Fibroblast of skin of left quadriceps (primary cell): ENCODE data around the gene ELF2.
A peak's percentile ranks its signal among the peaks of the same experiment; 100 is the strongest.
"Not testable (repeated sequence)": the region's sequence is repeated elsewhere in the genome, so short reads cannot be mapped to it uniquely, and the experiment has no call there.

Experiments used
- DNase-seq, 2 experiments: peaks; one replicate each; pipeline ENCODE4 v3.0.0-alpha.2; 2013; ENCODE audit warnings: low read depth in 2 of 2

Gene ELF2

DNA sequence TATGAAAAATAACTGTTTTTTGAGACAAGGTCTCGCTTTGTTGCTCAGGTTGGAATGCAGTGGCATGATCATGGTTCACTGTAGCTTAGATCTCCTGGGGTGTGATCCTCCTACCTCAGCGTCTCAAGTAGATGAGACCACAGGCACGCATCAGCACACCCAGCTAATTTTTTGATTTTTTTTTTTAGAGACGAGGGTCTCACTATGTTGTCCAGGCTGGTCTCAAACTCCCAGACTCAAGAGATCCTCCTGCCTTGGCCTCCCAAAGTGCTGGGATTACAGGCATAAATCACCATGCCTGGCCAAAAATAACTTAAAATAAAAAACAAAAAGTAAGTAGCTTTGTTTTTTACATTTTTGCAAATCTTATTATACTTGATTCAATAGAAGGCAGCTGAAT is 98.1 kb downstream of the ELF2 start:
- no peak for DNase-seq

DNA sequence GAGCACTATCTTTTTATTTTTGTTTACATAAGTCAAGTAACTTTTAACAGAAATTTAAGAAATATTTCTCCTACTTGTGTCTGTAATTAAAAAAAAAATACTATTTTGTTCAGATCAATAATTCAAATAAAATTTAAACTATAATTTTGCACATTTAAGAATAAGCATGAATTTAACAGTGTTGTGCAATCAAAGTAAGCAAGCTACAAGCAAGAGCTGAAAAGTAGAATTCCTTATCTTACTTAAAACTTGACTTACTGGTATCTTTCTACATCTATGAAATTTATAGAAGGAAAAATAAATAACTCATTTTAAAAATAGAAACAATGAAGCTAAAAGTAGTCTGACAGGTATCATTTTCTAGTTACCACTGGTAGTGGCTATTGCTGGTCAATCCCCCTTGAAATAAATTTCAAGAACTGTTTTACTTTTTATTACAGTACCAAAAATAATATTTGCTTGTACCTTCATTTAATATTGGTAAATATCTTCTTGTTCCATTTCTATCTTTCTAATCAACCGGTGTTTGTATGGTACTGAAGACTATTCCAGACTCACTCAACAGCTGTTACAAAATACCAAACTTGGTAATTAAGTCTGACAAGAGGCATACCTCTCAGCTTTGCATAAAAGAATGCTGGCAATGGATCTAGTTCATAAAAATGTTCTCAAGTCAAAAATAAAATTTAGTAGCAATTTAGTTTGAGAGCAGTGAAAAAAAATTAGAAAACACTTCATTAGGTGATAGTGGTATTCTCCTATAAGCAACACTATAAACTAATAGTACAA is 99.3 kb downstream of the ELF2 start:
- DNase-seq: no peak

DNA sequence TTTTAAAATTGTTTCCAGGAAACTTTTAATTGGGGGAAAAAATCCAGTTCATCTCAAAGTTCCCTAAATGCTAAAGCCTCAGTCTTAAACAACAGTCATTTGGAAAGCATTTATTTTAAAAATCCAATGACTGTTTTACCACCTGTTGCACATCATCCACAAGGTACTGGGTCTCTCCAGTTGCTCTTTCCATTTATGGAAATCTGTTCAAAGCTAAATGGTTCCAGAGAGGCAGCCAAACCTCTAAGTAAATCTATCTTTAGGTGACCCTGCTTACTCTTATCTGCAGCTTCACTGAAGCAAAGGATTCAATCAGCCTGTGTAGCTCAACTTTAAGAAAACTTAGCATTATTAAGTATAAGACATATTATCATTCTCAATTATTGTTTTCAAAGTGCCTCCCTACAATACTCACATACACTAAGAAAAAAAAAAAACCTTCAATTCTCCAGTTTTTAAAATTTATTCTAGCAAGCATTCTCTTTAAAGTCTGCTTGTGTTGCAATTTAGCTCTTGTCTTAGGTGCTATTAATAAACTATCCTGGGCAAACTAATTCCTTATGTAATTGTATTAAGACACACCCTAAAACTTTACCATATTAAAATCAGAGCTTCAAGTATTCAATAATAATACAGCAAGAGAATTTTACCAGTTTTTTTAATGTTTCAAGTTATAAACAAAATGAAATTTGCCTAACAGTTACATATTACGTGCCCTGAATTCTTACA is 100.8 kb downstream of the ELF2 start:
- no peak for DNase-seq

DNA sequence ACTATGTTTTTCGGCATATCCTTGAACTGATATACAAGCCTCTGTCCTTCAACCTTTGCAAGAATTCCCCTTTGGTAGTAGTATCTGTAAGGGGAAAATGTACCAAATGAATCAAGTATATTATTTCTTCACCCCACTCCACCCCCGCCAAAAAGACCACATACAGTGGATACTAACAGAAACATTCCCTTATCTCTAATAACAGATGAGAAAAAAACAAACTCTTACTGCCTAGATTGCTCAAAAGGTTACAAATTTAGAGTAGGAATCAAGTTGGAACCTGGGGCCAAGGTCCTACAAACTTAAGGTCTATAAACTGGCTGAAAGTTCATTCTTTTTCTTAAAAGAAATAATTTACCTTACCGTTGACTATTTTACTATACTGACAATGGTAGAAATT is 116.4 kb downstream of the ELF2 start:
- no peak for DNase-seq

DNA sequence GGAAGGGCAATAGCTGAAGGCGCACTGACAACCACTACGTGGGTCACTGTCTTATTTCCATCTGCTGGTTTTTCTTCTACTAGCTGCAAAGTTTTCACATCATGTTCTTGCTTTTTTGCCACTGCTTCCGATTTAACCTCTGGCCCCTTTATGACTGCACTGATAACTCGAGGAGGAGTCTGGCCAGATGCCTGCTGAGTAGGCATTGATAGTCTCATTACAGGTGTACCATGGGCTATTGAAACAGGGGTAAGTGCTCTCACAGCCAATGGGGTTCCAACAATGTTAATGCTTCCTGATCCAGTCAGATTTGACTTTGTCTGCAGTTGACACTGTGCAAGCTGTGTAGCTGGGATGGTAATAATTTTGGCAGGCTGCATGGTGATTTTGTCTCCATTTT is 118.0 kb downstream of the ELF2 start:
- DNase-seq: not testable (repeated sequence)

DNA sequence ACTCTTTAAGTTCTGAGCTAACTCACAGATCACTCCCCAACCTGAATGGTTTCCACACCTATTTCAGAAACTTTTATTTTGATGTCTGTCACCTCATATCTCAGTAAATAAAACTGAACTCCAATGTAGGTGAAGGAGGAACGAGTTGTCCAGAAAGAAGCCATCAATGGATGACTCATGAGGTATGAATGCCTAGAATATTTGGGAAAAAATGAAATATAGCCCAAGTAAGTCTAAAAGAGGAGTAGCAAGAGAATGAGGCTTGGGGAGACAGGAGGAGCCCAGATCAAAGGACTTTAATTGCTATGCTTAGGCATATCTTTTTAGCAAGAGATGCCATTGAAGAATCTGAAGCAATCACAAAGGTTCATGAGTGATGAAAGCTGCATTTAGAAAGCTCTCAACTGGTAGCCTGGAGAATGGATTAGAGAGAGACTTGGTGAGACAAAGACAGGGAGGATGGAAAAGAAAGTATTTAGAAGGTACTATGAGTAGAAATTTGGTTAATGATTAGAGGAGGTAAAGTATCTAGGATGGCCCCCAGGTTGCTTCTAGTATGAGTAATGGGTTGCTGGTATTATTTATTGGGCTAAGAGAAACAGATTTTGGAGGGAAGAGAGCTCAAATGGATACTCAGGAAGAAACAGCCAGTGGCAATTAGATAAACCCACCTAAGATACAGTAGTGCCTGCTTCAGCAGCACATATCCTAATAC is 122.1 kb downstream of the ELF2 start:
- DNase-seq: no peak

DNA sequence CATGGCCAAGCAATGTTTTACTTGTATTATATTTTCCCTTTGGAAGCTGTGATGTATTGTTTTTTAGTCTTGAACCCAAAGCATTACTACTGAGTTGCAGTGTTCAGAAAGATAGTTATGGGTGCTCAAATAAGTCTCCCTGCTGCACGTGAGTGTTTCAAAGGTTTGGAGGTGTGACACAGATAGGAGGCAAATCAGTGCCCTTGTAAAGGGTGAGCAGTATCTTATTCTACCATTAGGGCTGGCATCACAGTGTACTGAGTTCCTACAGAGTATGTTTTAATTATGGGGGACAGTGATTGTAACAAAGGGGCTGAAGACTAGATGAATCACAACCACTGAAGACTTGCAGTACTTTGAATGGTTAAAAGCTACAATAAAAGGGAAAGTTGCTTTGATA is 123.1 kb downstream of the ELF2 start:
- no peak for DNase-seq

DNA sequence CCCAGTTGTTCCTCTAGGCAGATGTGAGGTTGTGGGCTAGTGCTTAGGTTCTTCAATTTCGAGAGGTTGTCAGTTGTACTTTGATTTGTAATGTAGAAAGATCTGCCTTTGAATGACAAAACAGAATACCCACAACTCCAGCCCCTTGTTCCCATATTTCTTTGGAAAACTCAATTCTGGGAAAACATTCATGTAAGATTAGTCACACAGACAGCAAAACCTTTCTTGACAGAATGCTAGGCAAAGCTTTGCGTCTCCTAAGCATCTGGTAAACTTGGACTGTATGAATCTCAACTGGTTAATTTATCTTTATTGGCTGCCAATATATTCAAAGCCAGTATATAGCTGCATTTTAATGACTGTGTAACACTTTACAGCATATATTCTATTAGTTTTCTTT is 126.6 kb downstream of the ELF2 start:
- peak; percentile 27 to 38 for DNase-seq

DNA sequence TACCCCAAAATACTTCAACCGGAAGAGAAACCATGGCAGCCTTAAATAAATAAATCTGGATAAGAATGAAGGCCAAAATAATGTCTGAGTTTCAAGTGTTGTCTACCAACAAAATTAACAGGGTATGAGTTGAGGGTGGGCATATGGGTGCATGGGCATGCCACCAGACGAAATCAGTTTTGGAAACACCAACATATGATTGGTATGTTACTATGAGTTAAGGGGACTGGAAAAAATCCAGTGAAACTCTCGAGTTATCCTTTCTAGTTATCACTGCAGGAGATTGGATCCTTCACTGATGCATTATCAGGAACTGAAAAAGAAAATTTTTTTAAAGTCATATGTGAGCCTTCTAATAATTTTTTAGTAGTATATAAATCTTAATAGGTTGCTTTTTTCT is 129.0 kb downstream of the ELF2 start:
- no peak for DNase-seq

DNA sequence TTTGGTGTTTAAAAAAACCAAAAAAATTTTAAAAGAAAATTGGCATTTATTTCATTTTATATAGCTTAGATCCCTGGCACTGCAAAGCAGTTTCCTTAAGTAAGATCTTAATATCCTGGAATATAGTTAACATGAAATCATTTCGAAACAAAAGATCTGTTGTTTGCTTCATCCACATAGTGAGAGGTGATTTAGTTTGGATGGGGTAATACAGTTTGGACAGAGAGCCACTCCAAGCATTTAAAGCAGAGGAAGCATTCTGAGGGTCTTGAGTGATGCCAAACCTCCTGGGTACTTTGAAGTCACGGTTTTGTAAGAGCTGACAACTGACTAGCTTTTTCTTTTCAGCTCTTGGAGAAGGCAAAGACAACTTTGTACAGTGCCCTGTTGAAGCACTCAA is 132.7 kb downstream of the ELF2 start:
- DNase-seq: no peak

DNA sequence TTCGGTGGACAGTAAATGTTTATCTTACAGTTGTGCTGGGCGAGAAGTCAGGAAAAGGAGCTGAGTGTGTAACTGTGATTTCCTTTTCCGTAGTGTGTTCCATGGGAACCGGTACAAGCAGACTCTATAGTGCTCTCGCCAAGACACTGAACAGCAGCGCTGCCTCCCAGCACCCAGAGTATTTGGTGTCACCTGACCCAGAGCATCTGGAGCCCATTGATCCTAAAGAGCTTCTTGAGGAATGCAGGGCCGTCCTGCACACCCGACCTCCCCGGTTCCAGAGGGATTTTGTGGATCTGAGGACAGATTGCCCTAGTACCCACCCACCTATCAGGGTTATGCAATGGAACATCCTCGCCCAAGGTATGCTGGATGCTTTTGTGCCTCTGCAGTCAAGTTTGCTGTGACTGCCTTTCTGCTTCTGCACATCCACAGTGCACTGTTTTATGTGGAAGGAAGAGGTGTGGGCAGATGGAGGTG is 134.0 kb downstream of the ELF2 start:
- DNase-seq: no peak

DNA sequence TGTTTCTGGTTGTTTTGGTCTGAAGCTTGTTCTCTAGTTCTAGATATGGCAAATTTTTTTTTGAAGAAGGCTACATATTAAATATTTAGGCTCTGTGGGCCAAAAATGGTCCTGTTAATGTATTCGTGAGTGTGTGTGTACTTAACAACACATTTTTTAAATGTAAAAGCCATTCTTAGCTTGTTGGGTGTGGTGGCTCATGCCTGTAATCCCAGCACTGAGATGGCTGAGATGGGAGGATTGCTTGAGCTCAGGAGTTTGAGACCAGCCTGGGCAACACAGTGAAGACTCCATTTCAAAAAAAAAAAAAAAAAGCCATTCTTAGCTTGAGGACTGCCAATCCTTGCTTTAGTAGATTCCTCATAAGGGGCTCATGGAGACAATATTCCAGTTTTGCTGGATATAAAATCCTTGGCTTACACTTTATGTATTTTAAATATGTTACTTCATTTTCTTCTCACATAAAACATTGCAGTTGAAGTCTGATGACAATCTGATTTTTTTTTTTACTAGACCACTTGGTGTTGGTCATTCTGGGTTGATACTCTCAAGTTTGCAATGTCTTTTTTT is 138.1 kb downstream of the ELF2 start:
- no peak for DNase-seq

DNA sequence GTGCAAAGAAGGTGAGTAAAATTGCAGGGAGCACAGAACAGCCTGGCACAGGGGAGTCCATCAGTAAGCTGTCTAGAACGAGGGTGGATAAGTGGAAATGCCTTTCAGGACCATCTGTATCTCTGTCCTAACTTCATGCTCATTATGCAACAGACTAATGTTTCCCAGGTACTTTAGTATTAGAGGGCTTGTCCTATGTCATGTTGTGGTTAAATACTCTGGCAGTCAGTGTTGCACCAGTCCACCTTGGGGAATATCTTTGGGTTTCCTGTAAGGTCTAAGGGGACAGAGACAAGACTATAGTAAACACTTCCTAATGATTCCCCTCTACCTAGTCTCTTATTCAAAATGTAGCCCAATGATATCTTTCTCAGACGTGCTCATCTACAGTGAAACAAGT is 140.1 kb downstream of the ELF2 start:
- no peak for DNase-seq

DNA sequence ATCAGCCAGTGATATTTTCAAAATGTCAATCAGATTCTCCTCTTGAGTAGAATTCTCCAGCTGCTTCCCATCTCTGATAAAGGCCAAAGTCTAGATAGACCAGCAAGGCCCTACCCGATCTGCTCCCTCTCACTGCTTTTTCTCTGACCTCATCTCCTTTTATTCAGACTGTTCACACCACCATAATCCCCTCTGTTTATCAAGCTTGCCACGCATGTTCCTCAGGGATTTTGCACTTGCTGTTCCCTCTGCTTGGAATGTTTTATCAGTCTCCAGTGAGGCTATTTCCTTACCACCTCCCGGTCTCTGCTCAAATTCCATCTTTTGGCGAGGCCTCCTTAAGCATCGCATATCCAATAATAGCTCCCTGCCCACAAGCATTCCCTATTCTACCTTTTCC is 141.4 kb downstream of the ELF2 start:
- DNase-seq: no peak

DNA sequence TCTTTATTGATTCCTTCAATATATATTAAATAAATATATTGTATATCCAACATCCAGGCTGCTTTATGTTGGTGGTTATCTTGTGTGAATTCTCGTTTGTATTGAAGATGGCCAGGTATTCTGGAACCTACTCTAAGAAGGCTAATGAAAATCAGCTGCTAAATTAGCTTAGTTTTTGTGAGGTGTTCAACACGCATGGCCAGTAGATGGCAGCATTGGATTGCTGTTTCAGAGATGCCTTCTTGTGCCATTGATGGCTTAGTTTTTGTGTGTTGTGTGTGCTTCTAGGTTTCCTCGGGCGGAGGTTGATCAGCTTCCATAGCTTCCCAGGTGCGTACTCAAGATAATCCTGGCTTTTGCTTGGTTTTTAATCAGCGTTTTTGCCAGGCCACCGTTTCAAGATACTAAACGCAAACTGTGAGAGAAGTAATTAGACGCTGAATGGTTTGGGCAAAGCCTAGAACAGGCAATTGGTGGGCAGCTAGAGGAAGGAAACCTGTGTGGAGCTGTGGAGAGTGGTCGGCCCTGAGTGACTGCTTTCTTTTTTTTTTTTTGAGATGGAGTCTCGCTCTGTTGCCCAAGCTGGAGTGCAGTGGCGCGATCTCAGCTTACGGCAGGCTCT is 146.3 kb downstream of the ELF2 start:
- DNase-seq: peak; percentile 69 to 72

DNA sequence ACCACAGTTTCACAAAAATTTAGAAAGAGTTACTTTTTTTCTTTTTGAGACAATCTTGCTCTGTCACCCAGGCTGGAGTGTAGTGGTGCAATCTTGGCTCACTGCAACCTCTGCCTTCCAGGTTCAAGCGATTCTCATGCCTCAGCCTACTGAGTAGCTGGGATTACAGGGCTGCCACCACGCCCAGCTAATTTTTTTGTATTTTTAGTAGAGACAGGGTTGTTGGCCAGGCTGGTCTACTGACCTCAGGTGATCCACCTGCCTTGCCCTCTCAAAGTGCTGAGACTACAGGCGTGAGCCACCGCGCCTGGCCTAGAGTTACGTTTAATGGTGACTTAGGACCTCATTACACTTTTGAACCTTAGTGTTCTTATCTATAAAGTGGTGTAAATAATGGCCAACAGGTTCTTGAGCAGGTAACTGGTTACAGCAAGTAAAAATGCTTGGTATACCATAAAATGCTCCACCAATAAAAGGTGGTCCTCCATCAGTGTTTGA is 147.1 kb downstream of the ELF2 start:
- not testable (repeated sequence) for DNase-seq

DNA sequence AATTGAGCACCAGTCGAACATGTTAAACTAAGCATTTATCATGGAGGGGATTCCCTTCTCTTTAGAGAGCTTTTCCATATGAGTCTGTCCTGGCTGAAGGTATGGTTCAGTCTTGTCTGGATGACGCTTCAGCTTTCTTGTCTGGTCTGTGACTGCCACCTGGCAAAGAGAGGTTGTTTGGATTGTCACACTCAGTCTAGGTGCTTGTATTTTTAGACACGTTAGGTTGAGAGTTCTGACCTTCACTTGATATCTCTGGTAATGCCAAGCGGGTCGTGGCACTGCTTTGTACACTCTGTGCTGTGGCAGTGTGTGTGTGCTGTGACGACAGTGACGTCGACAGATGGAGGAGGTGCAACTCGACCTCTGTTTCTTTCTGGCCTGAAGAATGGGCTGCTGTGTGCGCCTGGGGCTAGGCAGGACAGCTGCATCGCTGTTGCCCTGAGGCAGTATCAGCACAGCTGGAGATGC is 148.8 kb downstream of the ELF2 start:
- DNase-seq: no peak

DNA sequence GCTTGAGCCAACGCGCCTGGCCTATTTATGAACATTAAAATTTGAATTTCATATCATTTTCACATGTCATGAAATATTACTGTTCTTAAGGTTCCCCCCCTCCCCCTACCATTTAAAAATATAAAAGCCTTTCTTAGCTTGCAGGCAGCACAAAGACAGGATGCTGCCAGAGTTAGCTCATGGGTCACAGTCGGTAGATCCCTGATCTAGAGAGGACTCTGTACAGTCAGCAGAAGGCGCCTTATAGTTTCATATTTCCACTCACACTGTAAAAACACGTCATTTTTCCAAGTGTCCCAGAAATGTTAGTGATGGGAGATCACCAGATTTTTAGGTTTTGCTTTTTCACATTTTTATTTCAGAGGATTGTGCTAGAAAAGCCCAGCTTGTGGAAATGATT is 149.2 kb downstream of the ELF2 start:
- no peak for DNase-seq

DNA sequence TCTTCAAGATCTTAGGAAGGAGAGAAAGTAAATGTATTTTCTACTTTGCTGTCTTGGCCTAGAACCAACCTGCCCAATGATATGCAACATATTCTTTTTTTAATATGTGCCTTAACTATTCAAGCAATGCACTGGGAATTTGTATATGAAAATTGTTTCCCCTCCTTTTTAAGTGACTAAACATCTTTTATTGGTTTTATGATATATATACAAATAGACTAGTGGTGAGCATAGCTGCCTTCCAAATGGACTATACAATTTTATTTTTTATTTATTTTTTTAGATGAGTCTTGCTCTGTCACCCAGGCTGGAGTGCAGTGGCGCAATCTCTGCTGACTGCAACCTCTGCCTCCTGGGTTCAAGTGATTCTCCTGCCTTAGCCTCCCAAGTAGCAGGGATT is 151.2 kb downstream of the ELF2 start:
- DNase-seq: no peak

DNA sequence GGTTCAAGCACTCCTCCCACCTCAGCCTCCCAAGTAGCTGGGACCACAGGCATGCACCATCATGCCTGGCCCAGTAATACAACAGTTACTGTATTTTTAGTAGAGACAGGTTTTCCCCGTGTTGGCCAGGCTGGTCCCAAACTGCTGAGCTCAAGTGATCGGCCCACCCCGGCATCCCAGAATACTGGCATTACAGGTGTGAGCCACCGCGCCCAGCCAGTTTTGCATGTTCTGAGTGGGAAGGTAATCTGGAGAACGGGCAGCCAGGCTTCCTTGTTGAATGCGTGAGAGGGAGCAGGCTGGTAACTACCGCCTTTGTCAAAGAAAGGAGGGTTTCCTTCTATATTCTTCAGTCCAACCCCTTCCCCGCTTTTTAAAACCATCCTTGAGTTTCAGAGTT is 152.3 kb downstream of the ELF2 start:
- no peak for DNase-seq

DNA sequence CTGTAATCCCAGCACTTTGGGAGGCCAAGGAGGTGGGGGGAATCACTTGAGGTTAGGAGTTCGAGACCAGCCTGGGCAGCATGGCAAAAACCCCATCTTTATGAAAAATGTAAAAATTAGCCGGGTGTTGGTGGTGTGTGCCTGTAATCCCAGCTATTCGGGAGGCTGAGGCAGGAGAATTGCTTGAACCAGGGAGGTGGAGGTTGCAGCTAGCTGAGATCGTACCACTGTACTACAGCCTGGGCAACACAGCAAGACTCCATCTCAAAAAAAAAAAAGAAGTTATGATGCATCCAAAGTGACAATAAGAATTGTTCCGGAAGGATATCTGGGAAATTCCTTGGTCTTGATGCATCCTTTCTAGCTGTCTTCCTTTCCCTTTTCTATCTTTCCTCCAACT is 154.2 kb downstream of the ELF2 start:
- DNase-seq: no peak

DNA sequence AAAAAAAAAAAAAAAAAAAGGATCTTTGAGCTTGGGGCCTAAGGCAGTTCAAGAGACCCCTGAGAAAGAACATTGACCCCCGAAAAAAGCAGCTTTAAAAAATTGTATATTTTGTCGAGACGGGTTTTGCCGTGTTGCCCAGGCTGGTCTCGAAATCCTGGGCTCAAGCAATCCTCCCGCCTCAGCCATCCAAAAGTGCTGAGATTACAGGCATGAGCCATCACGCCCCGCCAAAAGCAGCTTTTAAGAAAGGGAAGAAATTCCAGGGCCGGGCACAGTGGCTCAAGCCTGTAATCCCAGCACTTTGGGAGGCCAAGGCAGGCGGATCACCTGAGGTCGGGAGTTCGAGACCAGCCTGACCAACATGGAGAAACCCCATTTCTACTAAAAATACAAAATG is 155.9 kb downstream of the ELF2 start:
- DNase-seq: not testable (repeated sequence)
